Measurements from ENCODE around the gene GABRB3.

The GABRB3 gene

DNA sequence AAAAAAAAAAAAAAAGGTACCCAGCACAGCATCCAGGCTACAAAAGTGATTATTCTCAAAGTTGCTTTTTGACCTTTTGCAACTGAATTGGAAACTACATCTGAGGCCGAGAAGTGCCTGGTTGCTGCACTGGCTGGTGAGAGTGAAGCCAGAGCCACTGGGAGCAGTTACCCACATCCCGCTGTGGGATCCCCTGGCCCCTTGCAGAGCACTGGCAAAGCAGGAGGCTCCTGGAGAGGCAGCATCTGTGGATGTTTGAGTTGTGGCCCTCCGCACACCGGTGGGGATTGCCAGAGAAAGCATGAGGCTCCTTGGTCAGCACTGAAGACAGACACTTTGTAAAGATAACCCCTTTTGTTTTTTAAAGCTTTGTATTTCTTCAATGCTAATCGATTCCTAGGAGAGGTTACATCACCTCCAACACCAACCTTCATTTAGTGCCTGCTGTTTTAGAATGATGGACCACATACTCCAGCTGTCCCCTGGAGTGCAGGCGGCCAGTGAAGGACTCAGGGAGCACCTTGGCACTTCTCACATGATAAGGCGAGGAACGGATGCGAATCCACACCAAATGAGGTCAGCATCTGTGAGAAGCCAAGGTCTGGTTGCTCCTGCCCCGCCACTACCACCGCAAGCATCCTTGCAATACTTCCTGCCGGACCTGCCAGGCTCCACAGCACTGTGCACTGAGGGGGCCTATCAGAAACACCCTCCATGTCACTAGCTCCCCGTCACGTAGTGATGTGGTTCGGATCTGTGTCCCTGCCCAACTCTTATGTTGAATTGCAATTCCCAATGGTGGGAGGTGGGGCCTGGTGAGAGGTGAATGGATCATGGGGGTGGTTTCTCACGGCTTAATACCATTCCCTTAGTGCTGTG, 256.5 kb downstream of the GABRB3 start:
- no peak for DNase-seq (ENCODE audit: low spot score)
- in situ Hi-C loops (cut with MboI; ENCODE audit: low pct_unique_long_range_greater_than_20kb, low sequenced_read_pairs, unreplicated experiment) = no loop called here
- TF ChIP-seq, protein P1, sequence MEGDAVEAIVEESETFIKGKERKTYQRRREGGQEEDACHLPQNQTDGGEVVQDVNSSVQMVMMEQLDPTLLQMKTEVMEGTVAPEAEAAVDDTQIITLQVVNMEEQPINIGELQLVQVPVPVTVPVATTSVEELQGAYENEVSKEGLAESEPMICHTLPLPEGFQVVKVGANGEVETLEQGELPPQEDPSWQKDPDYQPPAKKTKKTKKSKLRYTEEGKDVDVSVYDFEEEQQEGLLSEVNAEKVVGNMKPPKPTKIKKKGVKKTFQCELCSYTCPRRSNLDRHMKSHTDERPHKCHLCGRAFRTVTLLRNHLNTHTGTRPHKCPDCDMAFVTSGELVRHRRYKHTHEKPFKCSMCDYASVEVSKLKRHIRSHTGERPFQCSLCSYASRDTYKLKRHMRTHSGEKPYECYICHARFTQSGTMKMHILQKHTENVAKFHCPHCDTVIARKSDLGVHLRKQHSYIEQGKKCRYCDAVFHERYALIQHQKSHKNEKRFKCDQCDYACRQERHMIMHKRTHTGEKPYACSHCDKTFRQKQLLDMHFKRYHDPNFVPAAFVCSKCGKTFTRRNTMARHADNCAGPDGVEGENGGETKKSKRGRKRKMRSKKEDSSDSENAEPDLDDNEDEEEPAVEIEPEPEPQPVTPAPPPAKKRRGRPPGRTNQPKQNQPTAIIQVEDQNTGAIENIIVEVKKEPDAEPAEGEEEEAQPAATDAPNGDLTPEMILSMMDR (IDR thresholded peaks at IDR 0.05; ENCODE audit: extremely low read depth, insufficient read depth, missing control alignments) = no peak

DNA sequence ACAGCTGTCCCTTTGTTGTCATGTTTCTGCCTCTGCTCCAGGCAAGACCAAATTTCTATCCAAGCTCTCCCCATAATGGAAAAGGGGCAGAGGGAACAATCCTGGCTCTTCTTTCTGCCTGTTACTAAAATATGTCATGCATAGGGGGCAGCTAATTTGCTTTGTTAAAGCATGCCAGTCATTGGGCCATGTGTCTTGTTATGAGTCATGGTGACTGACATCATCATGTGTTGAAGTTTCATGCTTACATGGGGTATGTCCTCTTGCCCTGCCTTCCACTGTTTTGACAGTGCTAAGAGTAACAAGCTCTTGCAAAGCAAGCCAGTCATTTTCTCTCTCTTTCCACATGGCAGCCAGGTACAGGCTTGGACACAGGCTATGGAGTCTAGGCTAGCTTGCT, 268.9 kb downstream of the GABRB3 start:
- in situ Hi-C loops (cut with MboI; ENCODE audit: low pct_unique_long_range_greater_than_20kb, low sequenced_read_pairs, unreplicated experiment) = no loop called here
- TF ChIP-seq, protein P1 (IDR thresholded peaks at IDR 0.05; ENCODE audit: extremely low read depth, insufficient read depth, missing control alignments) = no peak
- no peak for DNase-seq (ENCODE audit: low spot score)
